ENCODE measurements around the gene RNF145. TPM values are rescaled to one million over a fixed set of nuclear protein-coding genes. Genes with fewer than 3 reads are reported as not detected.

Gene RNF145
- total and polyA plus RNA-seq, 2 of the 13 experiments (the other 11 are each of a cell fraction or from before 2014, with no cell fraction given), result 24.6 TPM

DNA sequence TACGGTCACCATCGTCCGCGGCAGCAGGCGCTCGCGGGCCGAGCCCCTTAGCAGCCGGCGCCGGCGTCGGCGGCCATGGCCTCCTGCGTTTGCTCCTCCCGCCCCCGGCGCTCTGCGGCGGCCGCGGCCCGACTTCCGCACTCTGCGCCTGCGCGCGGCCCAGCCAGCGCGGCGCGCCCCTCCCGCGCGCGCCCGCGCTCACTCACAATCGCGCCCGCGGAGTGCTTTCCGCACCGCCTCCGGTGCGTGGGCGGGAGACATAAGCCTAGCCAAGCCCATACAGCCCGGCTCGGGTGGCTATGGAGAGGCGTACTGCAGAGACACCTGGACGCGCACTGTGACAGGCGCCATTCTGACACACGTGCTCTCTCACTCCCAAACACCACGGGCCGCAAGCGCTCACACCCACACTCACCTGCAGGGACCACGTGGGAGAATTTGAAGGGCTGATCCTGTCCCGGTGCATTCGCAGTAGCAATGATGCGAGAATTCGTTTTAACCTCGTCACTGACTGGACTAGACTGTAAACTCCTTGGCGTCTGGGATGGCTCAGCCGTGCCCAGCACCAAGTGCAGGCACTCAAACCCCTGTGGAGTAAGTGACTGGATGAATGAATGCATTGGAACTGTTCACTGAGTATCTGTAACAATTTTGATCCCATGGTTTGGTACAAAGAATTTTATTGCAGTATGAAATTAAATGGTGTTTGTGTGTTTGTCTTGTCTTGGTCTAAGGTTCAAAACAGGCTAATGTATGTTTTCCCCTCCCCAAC, at the start of gene RNF145 (continued):
- TF ChIP-seq, protein P1, sequence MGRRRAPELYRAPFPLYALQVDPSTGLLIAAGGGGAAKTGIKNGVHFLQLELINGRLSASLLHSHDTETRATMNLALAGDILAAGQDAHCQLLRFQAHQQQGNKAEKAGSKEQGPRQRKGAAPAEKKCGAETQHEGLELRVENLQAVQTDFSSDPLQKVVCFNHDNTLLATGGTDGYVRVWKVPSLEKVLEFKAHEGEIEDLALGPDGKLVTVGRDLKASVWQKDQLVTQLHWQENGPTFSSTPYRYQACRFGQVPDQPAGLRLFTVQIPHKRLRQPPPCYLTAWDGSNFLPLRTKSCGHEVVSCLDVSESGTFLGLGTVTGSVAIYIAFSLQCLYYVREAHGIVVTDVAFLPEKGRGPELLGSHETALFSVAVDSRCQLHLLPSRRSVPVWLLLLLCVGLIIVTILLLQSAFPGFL (CRISPR knock-in tag; IDR thresholded peaks at IDR 0.05), result no peak
- TF ChIP-seq ZNF570 (CRISPR knock-in tag; IDR thresholded peaks at IDR 0.05; ENCODE audit: borderline replicate concordance), result 0 out of 2 replicates have a peak, but pooled peaks have one; percentile 45
- peak; percentile 46 for TF ChIP-seq FOXC1 (CRISPR knock-in tag; IDR thresholded peaks at IDR 0.05; ENCODE audit: borderline replicate concordance)
- TF ChIP-seq YY1 (IDR thresholded peaks at IDR 0.05; ENCODE audit: insufficient read depth, insufficient replicate concordance, low read depth, low read length), result peak; percentile 75
- no peak for TF ChIP-seq SMARCE1 (IDR thresholded peaks at IDR 0.05; ENCODE audit: borderline replicate concordance)
- TF ChIP-seq STAT5B (CRISPR knock-in tag; IDR thresholded peaks at IDR 0.05), result no peak
- no peak for TF ChIP-seq AGO1 (IDR thresholded peaks at IDR 0.05; ENCODE audit: low read depth, low read length, poor library complexity, severe bottlenecking)
- peak; percentile 54; the same call in 1 of the 2 replicates for TF ChIP-seq ZNF292 (CRISPR knock-in tag; IDR thresholded peaks at IDR 0.05; ENCODE audit: borderline replicate concordance, low read depth)
- TF ChIP-seq ZNF563 (CRISPR knock-in tag; IDR thresholded peaks at IDR 0.05), result 0 out of 2 replicates have a peak, but pooled peaks have one; percentile 58
- TF ChIP-seq, protein P2, sequence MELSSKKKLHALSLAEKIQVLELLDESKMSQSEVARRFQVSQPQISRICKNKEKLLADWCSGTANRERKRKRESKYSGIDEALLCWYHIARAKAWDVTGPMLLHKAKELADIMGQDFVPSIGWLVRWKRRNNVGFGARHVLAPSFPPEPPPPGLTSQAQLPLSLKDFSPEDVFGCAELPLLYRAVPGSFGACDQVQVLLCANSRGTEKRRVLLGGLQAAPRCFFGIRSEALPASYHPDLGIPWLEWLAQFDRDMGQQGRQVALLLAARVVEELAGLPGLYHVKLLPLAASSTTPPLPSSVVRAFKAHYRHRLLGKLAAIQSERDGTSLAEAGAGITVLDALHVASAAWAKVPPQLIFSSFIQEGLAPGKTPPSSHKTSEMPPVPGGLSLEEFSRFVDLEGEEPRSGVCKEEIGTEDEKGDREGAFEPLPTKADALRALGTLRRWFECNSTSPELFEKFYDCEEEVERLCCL (CRISPR knock-in tag; IDR thresholded peaks at IDR 0.05; ENCODE audit: borderline replicate concordance), result 0 out of 2 replicates have a peak, but pooled peaks have one; percentile 55
- no peak for TF ChIP-seq MIER3 (CRISPR knock-in tag; IDR thresholded peaks at IDR 0.05; ENCODE audit: borderline replicate concordance)
- TF ChIP-seq FOSL1 (CRISPR knock-in tag; IDR thresholded peaks at IDR 0.05; ENCODE audit: borderline replicate concordance), result no peak; the same call in 1 of the 2 replicates
- no peak for TF ChIP-seq PHF5A (CRISPR knock-in tag; IDR thresholded peaks at IDR 0.05; ENCODE audit: low read depth, unreplicated experiment)
- TF ChIP-seq ZNF770 (CRISPR knock-in tag; IDR thresholded peaks at IDR 0.05), result no peak
- no peak for TF ChIP-seq ADNP (CRISPR knock-in tag; IDR thresholded peaks at IDR 0.05)
- TF ChIP-seq GFI1 (CRISPR knock-in tag; IDR thresholded peaks at IDR 0.05; ENCODE audit: borderline replicate concordance), result peak; percentile 63; the same call in 1 of the 2 replicates
- TF ChIP-seq, protein P3, sequence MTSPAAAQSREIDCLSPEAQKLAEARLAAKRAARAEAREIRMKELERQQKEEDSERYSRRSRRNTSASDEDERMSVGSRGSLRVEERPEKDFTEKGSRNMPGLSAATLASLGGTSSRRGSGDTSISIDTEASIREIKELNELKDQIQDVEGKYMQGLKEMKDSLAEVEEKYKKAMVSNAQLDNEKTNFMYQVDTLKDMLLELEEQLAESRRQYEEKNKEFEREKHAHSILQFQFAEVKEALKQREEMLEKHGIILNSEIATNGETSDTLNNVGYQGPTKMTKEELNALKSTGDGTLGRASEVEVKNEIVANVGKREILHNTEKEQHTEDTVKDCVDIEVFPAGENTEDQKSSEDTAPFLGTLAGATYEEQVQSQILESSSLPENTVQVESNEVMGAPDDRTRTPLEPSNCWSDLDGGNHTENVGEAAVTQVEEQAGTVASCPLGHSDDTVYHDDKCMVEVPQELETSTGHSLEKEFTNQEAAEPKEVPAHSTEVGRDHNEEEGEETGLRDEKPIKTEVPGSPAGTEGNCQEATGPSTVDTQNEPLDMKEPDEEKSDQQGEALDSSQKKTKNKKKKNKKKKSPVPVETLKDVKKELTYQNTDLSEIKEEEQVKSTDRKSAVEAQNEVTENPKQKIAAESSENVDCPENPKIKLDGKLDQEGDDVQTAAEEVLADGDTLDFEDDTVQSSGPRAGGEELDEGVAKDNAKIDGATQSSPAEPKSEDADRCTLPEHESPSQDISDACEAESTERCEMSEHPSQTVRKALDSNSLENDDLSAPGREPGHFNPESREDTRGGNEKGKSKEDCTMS (CRISPR knock-in tag; conservative IDR thresholded peaks at IDR 0.05), result no peak
- TF ChIP-seq AHR (CRISPR knock-in tag; IDR thresholded peaks at IDR 0.05), result no peak; the same call in 1 of the 2 replicates
- peak; percentile 68 for TF ChIP-seq ARNT2 (CRISPR knock-in tag; IDR thresholded peaks at IDR 0.05; ENCODE audit: low read depth)
- TF ChIP-seq TBX2 (CRISPR knock-in tag; IDR thresholded peaks at IDR 0.05; ENCODE audit: borderline replicate concordance), result peak; percentile 62; the same call in 1 of the 2 replicates
- TF ChIP-seq ZNF232 (CRISPR knock-in tag; IDR thresholded peaks at IDR 0.05; ENCODE audit: borderline replicate concordance), result peak; percentile 91
- TF ChIP-seq SPEN (CRISPR knock-in tag; IDR thresholded peaks at IDR 0.05; ENCODE audit: low read depth), result peak; percentile 73

Measured in HepG2 (cell line).